GM19099 (cell line): Measurements from ENCODE around the gene UCHL3.

Experiments used
- POLR2A ChIP-seq: IDR thresholded peaks from 3 replicates; pipeline ENCODE4 v1.6.1; 2011; ENCODE audit warnings: low read depth; ENCODE audit not compliant: insufficient read length; ENCODE audit errors: extremely low read depth

Gene UCHL3

GRCh38 chr13:75636436-75637180 lies 87.0 kb downstream of the UCHL3 start:
- TF ChIP-seq POLR2A = no peak

- TF ChIP-seq POLR2A = no peak
Measured at GRCh38 chr13:75637181-75637750, 87.7 kb downstream of the UCHL3 start.

GRCh38 chr13:75639454-75639853 lies 89.9 kb downstream of the UCHL3 start:
- TF ChIP-seq POLR2A = no peak

GRCh38 chr13:75641026-75641425 lies 91.4 kb downstream of the UCHL3 start:
- TF ChIP-seq POLR2A = no peak

- TF ChIP-seq POLR2A = no peak
Measured at GRCh38 chr13:75643182-75643581, 93.6 kb downstream of the UCHL3 start.

- TF ChIP-seq POLR2A = no peak
Measured at GRCh38 chr13:75643693-75644092, 94.1 kb downstream of the UCHL3 start.

- TF ChIP-seq POLR2A = no peak
Measured at GRCh38 chr13:75645141-75645540, 95.5 kb downstream of the UCHL3 start.

GRCh38 chr13:75647126-75647784 lies 97.7 kb downstream of the UCHL3 start:
- no peak for TF ChIP-seq POLR2A

- no peak for TF ChIP-seq POLR2A
Measured at GRCh38 chr13:75648446-75648845, 98.9 kb downstream of the UCHL3 start.

GRCh38 chr13:75651013-75651412 lies 101.4 kb downstream of the UCHL3 start:
- TF ChIP-seq POLR2A = no peak

- no peak for TF ChIP-seq POLR2A
Measured at GRCh38 chr13:75652726-75653125, 103.1 kb downstream of the UCHL3 start.
